ENCODE data around the gene SIGMAR1.

The SIGMAR1 gene

DNA sequence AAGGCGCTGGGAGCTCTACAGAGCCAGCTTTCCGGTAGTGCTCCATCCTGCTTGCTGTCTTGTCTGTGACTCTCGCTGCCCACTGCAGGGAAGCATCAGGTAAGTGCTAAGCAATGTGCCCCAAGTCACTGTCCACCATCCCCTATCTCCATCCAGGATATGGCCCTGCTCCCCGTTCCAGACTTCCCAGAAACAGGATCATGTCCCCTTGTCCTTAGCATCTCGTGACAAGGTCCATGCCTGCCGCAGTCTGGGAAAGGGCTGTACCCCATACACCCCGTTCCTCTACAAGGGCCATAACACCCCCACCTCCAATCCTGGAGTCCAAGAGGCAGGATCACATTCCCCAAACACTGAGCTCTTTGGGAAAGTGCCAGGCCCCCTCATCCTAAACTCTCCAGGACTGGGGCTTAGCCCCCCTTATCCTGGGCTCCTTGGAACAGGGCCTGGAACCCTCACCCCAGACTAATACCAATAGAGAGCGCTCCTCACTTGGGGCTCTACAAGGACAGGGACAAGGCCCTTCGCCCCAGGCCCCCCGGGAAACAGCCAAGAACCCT lies 26.3 kb downstream of the SIGMAR1 start:
- peak overlapping the region; percentile 71 for H3K4me3 ChIP-seq (ENCODE audit: low read depth, low read length)
- no peak for DNase-seq (ENCODE audit: low read depth)

DNA sequence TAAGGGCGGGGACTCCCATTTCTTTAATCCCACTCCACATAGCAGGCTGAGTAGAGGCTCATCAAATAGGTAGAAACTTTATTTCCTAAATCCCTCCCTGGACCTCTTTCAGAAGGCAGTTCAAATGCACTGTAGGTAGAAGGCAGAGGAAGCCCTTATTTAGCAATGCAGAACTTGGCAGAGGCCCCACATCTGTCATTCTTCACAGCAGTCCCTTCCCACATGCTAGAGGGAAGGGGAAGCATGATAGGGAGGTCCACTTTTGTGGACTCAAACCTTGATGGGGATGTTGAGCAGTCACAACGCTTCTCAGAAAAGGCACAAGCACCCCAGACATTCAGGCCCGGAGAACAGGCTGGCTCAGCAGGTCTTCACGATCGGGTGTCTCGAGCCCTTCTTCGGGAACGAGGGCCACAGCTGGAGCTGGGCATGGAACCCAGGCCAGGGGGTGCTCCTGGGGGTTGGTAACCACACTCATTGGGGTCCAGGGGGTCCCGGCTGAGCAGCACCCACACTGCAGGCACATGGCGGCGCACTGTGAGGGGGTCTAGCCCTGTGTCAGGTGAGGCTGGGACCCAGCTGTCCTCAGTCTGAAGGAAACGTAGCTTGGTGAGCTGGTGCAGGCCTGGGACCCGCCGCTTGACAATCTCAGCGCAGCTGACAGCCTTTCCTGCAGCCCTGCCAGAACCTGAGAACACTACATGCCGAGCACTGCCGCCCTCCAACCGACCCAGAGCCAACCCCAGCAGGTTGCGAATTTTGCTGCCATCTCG lies 27.0 kb downstream of the SIGMAR1 start:
- H3K4me3 ChIP-seq (ENCODE audit: low read depth, low read length): peak overlapping the region; percentile 71
- DNase-seq (ENCODE audit: low read depth): no peak

DNA sequence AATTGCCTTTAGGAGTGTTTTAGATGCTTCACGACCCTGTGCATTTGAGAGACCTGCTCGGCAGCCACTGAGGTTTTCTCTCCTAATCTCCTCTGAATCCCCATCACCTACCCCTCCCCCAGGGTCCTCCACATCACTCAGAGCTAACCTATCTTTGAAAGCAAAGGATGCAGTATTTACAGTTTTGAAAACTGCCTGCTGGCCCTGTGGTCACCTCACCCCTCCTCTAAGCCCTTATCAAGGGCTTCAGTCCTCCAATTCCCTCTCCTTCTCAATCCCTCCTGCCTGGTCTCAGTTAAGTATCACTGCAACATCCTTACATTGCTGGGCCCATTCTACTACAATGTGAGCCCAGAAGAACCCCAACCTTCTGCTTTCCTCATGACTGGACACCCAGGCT lies 30.3 kb downstream of the SIGMAR1 start:
- no peak overlapping the region for H3K4me3 ChIP-seq (ENCODE audit: low read depth, low read length)
- DNase-seq (ENCODE audit: low read depth): no peak

DNA sequence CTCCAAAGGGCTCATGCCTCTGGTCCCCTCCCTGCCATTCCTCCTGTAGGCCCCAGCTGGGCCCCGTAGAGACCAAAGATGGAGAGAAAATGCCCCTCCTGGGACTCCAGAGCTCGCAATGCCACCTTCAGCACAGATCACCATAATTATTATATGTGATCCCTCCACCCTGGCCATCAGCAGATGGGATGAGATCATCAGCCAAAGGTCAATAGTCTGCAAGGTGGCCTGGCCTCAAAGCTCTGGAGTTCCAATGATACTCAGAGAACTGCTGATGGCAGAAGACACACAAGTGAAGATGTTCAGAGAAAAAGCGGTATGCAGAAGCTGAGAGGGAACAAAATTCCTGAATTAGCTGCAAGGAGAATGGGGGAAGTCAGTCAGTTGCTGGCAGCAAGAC lies 30.7 kb downstream of the SIGMAR1 start:
- no peak for DNase-seq (ENCODE audit: low read depth)
- no peak overlapping the region for H3K4me3 ChIP-seq (ENCODE audit: low read depth, low read length)

DNA sequence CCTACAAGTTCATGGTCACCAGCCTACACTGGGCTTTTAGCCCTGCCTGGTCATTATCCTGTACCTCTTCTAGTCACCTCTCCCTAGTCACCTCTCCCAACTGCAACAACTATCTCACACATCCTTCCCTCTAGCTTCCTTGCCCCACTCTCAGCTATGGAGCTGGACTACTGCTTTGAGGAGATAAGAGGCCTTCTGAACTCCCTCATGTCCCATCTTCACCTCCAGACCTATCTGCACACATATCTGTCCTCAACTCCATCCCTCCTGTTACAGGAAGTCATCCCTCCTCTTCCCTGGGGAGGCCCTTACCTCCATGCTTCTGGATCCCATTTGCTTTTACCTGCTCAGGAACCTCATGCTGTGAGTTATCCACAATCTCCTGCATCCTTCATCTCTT lies 31.4 kb downstream of the SIGMAR1 start:
- no peak overlapping the region for H3K4me3 ChIP-seq (ENCODE audit: low read depth, low read length)
- DNase-seq (ENCODE audit: low read depth): no peak

DNA sequence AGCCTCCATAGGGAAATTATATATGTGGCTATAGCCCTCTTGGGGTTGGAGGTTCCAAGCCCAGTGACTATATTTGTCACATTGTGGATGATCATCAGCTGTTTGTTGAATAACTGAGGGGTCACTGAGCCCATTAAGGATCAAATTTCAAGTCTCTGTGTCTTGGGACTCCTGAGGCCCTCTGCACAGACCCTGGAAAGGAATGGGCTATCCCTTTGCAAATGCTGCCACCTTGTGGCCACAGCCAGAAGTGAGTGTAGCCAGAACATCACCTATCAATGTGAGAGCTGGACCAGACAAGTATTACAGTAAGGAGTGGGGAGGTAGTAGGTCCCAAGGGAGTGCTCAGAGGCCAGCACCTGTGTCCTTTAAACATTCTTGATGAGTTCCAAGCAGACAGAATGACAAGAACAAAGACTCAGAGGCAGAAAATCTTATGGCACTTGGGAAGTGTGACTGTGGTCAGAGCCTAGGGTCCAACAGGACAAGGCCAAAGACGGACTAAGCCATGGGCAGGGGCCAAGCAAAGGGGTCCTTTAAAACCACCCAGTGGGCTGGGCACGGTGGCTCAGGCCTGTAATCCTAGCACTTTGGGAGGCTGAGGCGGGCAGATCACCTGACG lies 33.9 kb downstream of the SIGMAR1 start:
- DNase-seq (ENCODE audit: low read depth): no peak
- H3K4me3 ChIP-seq (ENCODE audit: low read depth, low read length): no peak overlapping the region

DNA sequence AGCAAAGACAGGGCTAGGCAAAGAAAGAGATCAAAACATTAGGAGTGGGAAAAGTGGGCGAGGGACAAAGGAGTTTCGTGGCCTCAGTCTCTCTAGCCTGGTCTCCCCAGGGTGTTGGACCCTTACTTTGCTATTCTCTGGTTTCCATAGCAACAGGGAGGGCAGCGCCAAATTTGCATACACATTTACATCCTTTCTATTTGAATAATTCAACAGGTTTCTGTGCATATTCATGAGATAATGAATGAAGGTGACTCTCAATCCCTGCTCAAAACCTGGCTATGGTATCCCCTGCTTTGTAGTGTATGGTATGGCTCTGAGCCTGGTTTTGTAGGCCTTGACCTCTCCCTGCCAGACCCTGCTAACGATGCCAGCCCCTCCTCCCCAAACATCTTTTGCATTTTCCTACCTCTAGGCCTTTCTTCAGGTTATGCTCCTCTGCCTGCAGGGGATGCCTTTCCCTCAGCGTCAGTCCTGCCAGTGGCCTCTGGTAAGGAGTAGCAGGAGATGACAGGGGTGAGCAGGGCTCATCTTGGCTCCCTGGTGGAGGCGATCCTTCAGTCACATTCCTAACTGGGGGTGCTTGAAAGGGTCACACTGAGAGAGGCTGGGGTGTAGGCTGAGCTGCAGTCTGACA lies 35.5 kb downstream of the SIGMAR1 start:
- no peak for DNase-seq (ENCODE audit: low read depth)
- no peak overlapping the region for H3K4me3 ChIP-seq (ENCODE audit: low read depth, low read length)

DNA sequence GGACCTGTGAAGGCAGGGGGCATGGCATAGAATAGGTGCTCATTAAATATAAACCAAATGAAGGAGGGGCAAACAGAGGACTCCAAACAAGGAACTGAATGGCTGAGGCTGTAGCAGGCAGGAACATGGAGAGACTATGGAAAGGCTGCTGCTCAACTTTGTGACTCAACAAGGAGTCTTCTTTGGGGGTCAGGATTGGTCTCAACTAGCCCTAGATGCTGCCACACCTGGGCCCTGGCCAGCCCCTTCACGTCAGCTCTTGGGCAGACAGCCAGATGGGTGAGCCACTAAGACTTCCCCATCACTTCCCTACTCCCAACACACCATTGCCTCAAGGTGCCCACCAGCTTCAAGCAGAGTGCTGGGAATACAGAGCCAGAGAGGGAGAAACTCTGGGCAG lies 36.7 kb downstream of the SIGMAR1 start:
- no peak for DNase-seq (ENCODE audit: low read depth)
- H3K4me3 ChIP-seq (ENCODE audit: low read depth, low read length): no peak overlapping the region

DNA sequence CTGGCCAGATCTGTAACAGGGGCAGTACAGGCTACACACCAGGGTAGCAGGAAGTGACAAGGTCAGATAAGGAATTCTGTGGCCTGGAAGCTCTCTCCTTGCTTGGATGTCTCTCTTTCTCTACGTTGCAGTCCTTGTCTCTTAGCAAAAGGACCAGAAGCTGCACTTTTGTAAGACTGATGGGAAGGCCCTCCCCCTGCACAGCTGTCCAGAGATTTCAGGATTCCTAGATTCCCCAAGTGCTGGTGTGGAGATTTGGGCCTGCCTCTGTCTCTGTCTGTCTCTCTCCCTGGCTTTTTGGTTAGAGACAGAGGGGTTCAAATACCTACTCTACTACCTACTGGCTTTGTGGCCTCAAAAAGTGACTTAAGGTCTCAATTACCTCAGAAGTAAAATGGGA lies 38.0 kb downstream of the SIGMAR1 start:
- no peak for DNase-seq (ENCODE audit: low read depth)

DNA sequence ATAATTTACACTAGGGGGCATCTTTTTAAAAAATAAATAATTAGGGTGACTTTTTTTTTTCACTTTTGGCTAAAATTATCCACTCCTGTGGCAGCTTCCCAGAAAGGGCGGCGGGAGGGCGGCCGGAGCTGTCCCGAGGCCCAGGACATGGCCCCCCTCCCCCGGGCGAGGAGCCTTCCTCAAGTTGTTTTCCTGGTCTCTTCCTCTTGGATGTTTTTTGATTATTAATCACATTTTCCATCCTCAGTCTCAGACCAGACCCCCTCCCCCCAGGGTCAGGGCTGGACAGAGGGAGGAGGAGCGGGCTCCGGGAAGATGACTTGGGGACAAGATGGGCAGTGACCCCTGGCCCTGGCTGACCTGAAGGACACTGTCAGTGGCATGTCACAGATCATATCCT lies 43.4 kb downstream of the SIGMAR1 start:
- DNase-seq (ENCODE audit: low read depth): no peak
- H3K4me3 ChIP-seq (ENCODE audit: low read depth, low read length): no peak overlapping the region

More for the DNA sequence above, 38.0 kb downstream of the SIGMAR1 start:
- H3K4me3 ChIP-seq (ENCODE audit: low read depth, low read length): no peak overlapping the region

DNA sequence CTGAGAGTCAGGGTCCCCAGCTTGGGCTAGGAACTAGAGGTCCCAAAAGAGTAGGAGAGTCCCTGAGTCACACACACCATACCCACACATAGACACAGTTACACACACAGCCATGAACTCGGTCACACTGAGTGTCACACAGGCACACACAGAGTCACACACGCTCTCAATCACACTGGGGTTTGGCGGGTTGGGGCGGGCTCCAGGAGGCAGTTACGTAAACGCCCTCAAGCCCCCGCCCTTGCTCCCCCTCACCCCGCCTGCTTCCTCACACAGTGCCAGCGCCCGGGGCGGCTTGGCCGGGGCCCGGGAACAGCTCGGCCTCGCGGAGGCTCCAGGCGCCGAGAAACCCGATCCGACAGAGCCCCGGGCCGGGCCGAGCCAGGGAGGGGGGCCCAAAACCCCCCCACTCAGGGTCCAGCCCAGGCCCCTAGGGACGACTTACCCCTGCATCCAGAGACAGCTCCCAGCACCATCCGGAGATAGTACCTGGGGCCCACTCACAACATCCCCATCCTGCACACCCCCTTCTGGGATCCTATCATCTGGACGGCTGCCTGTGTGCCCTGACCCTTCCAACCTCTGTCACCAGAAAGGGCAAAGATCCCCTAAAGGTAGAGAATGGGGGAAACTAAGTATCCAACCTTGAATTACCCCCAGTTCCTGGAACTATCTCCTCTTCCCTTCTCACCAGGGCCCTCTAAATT lies 44.5 kb downstream of the SIGMAR1 start:
- no peak for DNase-seq (ENCODE audit: low read depth)
- no peak overlapping the region for H3K4me3 ChIP-seq (ENCODE audit: low read depth, low read length)

DNA sequence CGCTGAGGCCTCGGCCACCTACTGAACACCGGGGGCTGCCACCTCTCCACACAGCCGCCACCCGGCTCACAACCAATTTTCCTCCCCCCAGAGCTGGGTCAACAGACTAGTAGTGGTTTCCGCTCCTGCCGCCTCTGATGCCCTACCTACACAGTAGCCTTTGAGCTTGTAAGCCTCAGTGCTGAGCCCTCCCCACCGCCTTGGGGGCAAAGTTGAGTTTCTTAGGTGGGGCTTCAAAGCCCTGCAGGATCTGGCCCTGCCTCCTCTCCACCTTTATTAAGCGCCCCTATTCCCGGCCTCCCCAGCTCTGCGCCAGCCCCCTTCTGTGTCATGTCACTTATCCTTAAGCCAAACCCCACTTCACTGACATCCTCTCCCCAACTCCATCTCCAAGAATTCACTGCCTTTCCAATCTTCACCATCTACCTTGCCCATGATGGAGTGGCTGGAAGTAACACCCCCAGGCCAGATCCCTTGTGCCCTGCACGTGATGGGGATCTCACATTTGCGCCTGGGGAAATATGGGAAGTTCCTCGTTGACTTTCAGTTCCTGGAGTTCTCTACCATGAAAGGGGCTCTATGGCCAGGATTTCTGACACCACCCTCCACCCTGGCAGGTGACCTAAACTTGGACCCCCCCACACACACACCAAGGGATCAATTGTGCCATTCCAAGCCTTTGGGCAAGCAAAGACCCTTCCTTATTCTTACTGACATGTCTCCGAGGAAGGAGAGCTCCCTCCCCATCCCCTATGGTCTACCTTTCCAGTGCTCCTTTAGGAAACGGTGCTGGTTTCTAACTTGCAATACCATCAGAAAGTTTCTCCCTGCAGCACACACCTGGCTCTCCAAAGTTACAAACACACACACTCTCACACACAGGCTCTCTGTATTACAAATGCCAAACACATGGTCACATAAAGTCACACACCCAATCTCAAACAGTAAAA lies 45.4 kb downstream of the SIGMAR1 start:
- no peak for DNase-seq (ENCODE audit: low read depth)
- H3K4me3 ChIP-seq (ENCODE audit: low read depth, low read length): no peak overlapping the region

DNA sequence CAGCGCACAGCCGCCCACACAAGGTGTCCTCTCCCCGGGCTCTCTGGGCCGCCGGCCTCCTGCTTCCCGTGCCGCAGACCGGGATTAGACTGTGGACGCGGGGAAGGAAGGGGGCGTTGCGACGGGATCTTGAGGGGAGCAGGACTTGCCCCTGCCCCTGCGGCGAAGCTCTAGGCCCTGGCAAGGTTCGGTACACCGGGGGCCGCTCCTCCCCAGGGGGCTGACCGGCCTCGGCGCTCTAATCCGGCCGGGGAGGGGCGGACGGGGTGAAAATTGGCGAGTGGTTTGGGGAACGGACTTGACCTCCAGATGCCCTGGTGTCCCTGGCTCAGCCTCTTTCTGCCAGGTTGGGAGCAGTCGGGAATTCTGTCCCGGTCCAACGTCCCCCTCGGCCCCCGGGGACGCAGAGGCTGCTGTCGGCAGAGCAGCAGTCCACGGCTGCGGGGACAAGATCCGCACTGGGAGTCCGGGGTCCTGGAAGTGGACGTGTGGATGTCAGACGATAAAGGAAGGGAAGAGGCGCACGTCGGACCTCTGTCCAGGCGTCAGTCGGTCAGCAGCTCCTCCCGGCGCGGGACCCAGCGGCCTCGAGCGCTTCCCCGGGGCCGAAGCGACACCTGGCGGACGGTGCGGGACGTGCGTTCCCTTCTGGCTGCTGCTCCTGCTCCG lies 46.2 kb downstream of the SIGMAR1 start:
- DNase-seq (ENCODE audit: low read depth): peak; percentile 22
- H3K4me3 ChIP-seq (ENCODE audit: low read depth, low read length): no peak overlapping the region

DNA sequence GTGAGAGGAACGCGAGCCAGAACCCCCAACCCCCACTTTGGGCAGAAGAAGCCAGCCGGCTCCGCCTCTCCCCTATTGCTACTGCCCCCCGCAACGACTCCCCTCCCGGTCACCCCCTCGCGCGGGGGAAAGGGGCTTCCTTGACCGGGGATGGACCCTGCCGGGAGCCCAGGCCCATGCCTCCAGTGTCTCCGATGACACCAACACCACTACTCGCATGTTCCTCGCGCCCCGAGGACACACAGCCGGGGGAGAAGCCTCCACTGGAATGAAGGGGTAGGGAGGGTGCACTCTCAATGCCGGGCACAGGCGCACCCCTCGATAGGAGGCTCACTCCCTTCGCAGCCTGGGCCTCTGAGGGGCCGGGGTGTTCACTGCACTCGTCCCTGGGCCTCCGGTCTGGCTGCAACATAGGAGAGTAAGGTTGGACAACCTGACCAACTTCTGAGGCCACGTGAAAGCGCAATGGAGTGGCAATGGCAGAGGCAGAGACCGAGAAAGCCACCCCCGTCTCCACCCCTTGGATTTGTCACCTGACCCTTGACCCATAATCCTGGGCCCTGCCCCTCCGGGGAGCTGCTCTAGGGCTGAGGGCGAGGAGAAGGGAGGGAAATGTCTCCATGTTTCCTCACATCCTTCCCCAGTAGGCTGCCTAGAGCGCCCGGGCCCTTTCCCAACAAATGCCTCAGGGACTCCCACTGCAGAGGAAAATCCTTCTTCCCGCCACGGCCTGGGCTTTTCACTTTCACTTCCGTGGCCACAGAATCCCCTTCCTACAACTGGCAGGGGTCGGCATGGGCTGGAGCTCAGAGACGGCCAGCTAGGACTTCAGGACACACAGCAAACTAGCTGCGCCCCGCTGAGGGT lies 47.0 kb downstream of the SIGMAR1 start:
- DNase-seq (ENCODE audit: low read depth): no peak
- no peak overlapping the region for H3K4me3 ChIP-seq (ENCODE audit: low read depth, low read length)

DNA sequence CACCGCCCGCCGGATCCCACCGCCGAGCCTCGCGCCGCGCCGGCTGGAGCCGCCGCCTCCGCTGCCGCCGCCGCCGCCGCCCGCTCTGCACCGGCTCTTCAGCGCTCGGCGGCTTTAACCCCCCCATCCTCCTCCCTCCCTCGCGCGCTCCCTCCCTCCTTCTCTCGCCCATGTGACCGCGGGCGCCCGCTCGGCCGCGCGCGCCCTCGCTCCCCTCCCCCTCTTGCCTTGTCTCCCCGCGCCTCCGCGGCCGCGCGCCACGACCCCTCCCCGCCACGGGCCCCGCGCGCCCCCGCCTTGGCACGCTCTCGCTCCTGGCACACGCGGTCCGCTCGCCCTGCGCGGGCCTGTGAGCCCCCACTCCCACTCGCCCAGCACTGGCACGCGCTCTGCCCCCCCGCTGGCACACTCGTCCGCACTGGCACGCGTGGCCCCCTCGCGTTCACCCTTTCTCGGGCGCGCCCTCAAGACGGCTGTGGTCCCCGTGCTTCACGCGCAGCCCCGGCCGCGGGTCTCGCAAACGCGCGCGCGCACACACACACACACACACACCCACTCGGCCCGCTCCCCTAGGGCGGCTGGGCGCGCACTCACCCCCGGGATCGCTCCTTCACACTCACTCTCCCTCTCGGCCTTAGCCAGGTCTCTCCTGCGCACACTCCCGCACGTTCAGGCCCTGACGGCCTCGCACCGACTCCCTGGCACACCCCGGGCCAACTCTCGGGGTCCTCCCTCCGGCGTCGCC lies 47.8 kb downstream of the SIGMAR1 start, which contains the start of gene CNTFR:
TSS of gene CNTFR (minus strand) at position 89 of the 745 bp plus-strand sequence. CDS start 20,743 bp downstream, outside the sequence.
- no peak for DNase-seq (ENCODE audit: low read depth)
- peak within 1 kb of the TSS; percentile 31 for H3K4me3 ChIP-seq (ENCODE audit: low read depth, low read length)
